ENCODE measurements around the gene LHX1. TPM values are rescaled to one million over a fixed set of nuclear protein-coding genes. Genes with fewer than 3 reads are reported as not detected.

The LHX1 gene
- polyA plus RNA-seq, 1 donor = 88.6 TPM

- DNase-seq = no peak
Observed at GRCh38 chr17:36950027-36950426, 12.8 kb downstream of the LHX1 start.

GRCh38 chr17:36951084-36951789 lies 14.0 kb downstream of the LHX1 start:
- no peak for DNase-seq

GRCh38 chr17:36971508-36971907 lies 34.2 kb downstream of the LHX1 start:
- DNase-seq = no peak

- no peak for DNase-seq
Observed at GRCh38 chr17:36972186-36972700, 35.0 kb downstream of the LHX1 start.

GRCh38 chr17:36972905-36973304 lies 35.6 kb downstream of the LHX1 start:
- DNase-seq = no peak

- no peak for DNase-seq
Observed at GRCh38 chr17:36975922-36976515, 38.7 kb downstream of the LHX1 start.

- no peak for DNase-seq
Observed at GRCh38 chr17:36977066-36977465, 39.8 kb downstream of the LHX1 start.

- DNase-seq = no peak
Observed at GRCh38 chr17:36977568-36977967, 40.3 kb downstream of the LHX1 start.

- no peak for DNase-seq
Observed at GRCh38 chr17:36978810-36979564, 41.7 kb downstream of the LHX1 start.

GRCh38 chr17:36979565-36979941 lies 42.3 kb downstream of the LHX1 start:
- DNase-seq = no peak

GRCh38 chr17:36980280-36980761 lies 43.0 kb downstream of the LHX1 start:
- DNase-seq = no peak

GRCh38 chr17:36983618-36984017 lies 46.3 kb downstream of the LHX1 start:
- no peak for DNase-seq

GRCh38 chr17:36989173-36989572 lies 51.9 kb downstream of the LHX1 start:
- no peak for DNase-seq

GRCh38 chr17:36992701-36993100 lies 55.4 kb downstream of the LHX1 start:
- DNase-seq = no peak

GRCh38 chr17:36993227-36993626 lies 56.0 kb downstream of the LHX1 start:
- DNase-seq = no peak

Other genes starting within 250 kb of the LHX1 start
- gene AATF, start 11.5 kb downstream of the LHX1 start, polyA plus RNA-seq (ENCODE audit: insufficient read length) = 47.7 TPM

Data from left kidney (tissue), 2 donors.